Astrocyte of the spinal cord (primary cell): Measurements from ENCODE around the gene C8B.

ENCODE experiments used
- DNase-seq: peaks from one replicate; pipeline ENCODE4 v3.0.0; 2011; ENCODE audit warnings: low read depth, low spot score
- H3K4me3 ChIP-seq: 2 replicates; pipeline ENCODE4 v1.5.1; 2011; ENCODE audit warnings: low read depth, mild to moderate bottlenecking, low read length, moderate library complexity
- CTCF ChIP-seq: IDR thresholded peaks from 2 replicates; pipeline ENCODE4 v1.5.1; 2012; ENCODE audit warnings: low read depth, mild to moderate bottlenecking, low read length, inconsistent platforms
- in situ Hi-C: cut with HindIII; loops from 2 replicates; pipeline ENCODE4 v1.10.0; 2017; ENCODE audit warnings: low sequenced_read_pairs

The C8B gene

GRCh38 chr1:56967355-56967754, 1.5 kb upstream of the C8B start:
- DNase-seq: no peak
- in situ Hi-C loops: no loop called here
- no peak overlapping the region for H3K4me3 ChIP-seq
- TF ChIP-seq CTCF: no peak

GRCh38 chr1:56966698-56966999, 834 bp upstream of the C8B start:
- no peak for TF ChIP-seq CTCF
- in situ Hi-C loops: no loop called here
- DNase-seq: no peak
- H3K4me3 ChIP-seq: no peak overlapping the region

- in situ Hi-C loops: no loop called here
- no peak for TF ChIP-seq CTCF
- no peak for DNase-seq
- no peak overlapping the region for H3K4me3 ChIP-seq
These were observed 624 bp downstream of the C8B start for GRCh38 chr1:56965191-56965590.

GRCh38 chr1:56964349-56965017, 1.3 kb downstream of the C8B start:
- H3K4me3 ChIP-seq: no peak overlapping the region
- TF ChIP-seq CTCF: no peak
- no peak for DNase-seq
- in situ Hi-C loops: no loop called here

- H3K4me3 ChIP-seq: no peak overlapping the region
- no peak for DNase-seq
- no peak for TF ChIP-seq CTCF
- in situ Hi-C loops: no loop called here
These were observed 2.1 kb downstream of the C8B start for GRCh38 chr1:56963667-56964066.

- no peak overlapping the region for H3K4me3 ChIP-seq
- DNase-seq: no peak
- TF ChIP-seq CTCF: no peak
- in situ Hi-C loops: no loop called here
These were observed 4.4 kb downstream of the C8B start for GRCh38 chr1:56961426-56961825.

GRCh38 chr1:56958526-56958925, 7.3 kb downstream of the C8B start:
- DNase-seq: no peak
- no peak overlapping the region for H3K4me3 ChIP-seq
- no peak for TF ChIP-seq CTCF
- in situ Hi-C loops: no loop called here
